Measurements from ENCODE around the gene MUC3A.
"Not testable (repeated sequence)": the region's sequence is repeated elsewhere in the genome, so short reads cannot be mapped to it uniquely, and the experiment has no call there.

Gene MUC3A

GRCh38 chr7:100975371-100975821 lies 26.1 kb downstream of the MUC3A start:
- DNase-seq, result no peak

GRCh38 chr7:100978300-100978699 lies 29.0 kb downstream of the MUC3A start:
- no peak for DNase-seq

- no peak for DNase-seq
Measured at GRCh38 chr7:100983451-100984187, 34.3 kb downstream of the MUC3A start.

GRCh38 chr7:100984241-100984918 lies 35.0 kb downstream of the MUC3A start:
- DNase-seq, result not testable (repeated sequence)

- DNase-seq, result not testable (repeated sequence)
Measured at GRCh38 chr7:100985033-100985797, 35.9 kb downstream of the MUC3A start.

GRCh38 chr7:100991631-100992030 lies 42.3 kb downstream of the MUC3A start:
- no peak for DNase-seq

GRCh38 chr7:100992280-100992679 lies 42.9 kb downstream of the MUC3A start:
- DNase-seq, result not testable (repeated sequence)

- not testable (repeated sequence) for DNase-seq
Measured at GRCh38 chr7:100994671-100995070, 45.3 kb downstream of the MUC3A start.

GRCh38 chr7:100998530-100998929 lies 49.2 kb downstream of the MUC3A start:
- not testable (repeated sequence) for DNase-seq

GRCh38 chr7:100999334-100999733 lies 50.0 kb downstream of the MUC3A start:
- not testable (repeated sequence) for DNase-seq

GRCh38 chr7:101000025-101000424 lies 50.7 kb downstream of the MUC3A start:
- not testable (repeated sequence) for DNase-seq

- not testable (repeated sequence) for DNase-seq
Measured at GRCh38 chr7:101002333-101002732, 53.0 kb downstream of the MUC3A start.

GRCh38 chr7:101007361-101007760 lies 58.0 kb downstream of the MUC3A start:
- DNase-seq, result not testable (repeated sequence)

- DNase-seq, result no peak
Measured at GRCh38 chr7:101009629-101010028, 60.3 kb downstream of the MUC3A start.

GRCh38 chr7:101012931-101013330 lies 63.6 kb downstream of the MUC3A start:
- DNase-seq, result no peak

- no peak for DNase-seq
Measured at GRCh38 chr7:101015626-101016025, 66.3 kb downstream of the MUC3A start.

- DNase-seq, result peak; percentile 86
Measured at GRCh38 chr7:101017064-101017777, 67.9 kb downstream of the MUC3A start.
